ENCODE data around the gene NRSN1.
A peak's percentile ranks its signal among the peaks of the same experiment; 100 is the strongest.

GRCh38 chr6:24187965-24188577 lies 62.1 kb downstream of the NRSN1 start:
- TF ChIP-seq FOXM1 (IDR thresholded peaks at IDR 0.05; ENCODE audit: borderline replicate concordance) (no peak), LEF1 (IDR thresholded peaks at IDR 0.05; ENCODE audit: borderline replicate concordance) (no peak; the same call in 1 of the 2 replicates), FOXA1 (IDR thresholded peaks at IDR 0.05) (no peak), SP1 (IDR thresholded peaks at IDR 0.05) (no peak), FOXK2 (IDR thresholded peaks at IDR 0.05) (no peak), BHLHE40 (IDR thresholded peaks at IDR 0.05; ENCODE audit: borderline replicate concordance) (no peak), ARNT (IDR thresholded peaks at IDR 0.05) (no peak), ELF4 (IDR thresholded peaks at IDR 0.05) (no peak), L3MBTL2 (conservative IDR thresholded peaks at IDR 0.05) (no peak), NFRKB (IDR thresholded peaks at IDR 0.05) (no peak), SUZ12 (IDR thresholded peaks at IDR 0.05) (no peak), ZNF384 (IDR thresholded peaks at IDR 0.05) (no peak), HDGF (IDR thresholded peaks at IDR 0.05; ENCODE audit: borderline replicate concordance) (no peak), CTBP1 (IDR thresholded peaks at IDR 0.05; ENCODE audit: borderline replicate concordance) (peak; percentile 17; the same call in 1 of the 2 replicates)
